ENCODE results near the gene CABYR. TPM values are rescaled to one million over a fixed set of nuclear protein-coding genes. Genes with fewer than 3 reads are reported as not detected.

CABYR gene
- polyA plus RNA-seq, 1 of the 3 experiments (the other 2 are of a cell fraction), result 15.2 TPM

DNA sequence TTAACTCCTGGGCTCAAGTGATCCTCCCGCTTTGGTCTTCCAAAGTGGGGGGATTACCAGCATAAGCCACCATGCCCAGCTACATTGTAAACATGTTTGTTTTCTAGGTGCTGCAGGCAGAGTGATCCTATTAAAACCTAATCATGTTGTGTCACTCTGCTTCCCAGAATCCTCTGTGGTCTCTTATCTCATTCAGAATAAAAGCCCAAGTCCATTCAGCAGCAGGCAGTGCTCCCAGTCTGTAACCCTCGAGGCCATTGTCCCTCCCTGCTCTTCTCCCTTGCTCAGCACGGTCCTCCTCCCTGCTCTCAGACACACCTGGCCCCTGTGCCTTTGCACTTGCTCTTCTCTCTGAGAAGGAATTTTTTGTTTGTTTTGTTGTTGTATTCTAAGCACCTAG, 11.1 kb upstream of the CABYR start:
- Histone ChIP-seq H3K27me3 (ENCODE audit: insufficient read depth) (no peaks in the 10 kb centered on the region), H3K4me3 (ENCODE audit: low read depth in 2 of 2, low read length in 1 of 2) (no peak overlapping the region), H3K79me2 (ENCODE audit: insufficient read depth) (no peaks in the 10 kb centered on the region), H3K4me2 (no peak overlapping the region), H2AFZ (ENCODE audit: low read depth) (no peak overlapping the region), H3K9ac (no peak overlapping the region), H3K4me1 (ENCODE audit: control insufficient read depth in 1 of 2, insufficient read depth in 2 of 2, low read depth in 1 of 2, low read length in 1 of 2) (no peaks in the 10 kb centered on the region), H3K27ac (ENCODE audit: low read depth in 2 of 2, low read length in 1 of 2) (no peak overlapping the region), H3K36me3 (replicated peaks in 1 of 2; ENCODE audit: control insufficient read depth in 1 of 2, insufficient read depth in 2 of 2, low read length in 1 of 2) (peaks cover 2 to 25% of the 10 kb centered on the region in 2 experiments), H3K9me2 (no peaks in the 10 kb centered on the region), H3K9me3 (no peaks in the 10 kb centered on the region), H3F3A (replicated peaks; ENCODE audit: insufficient read depth) (peaks cover 1% of the 10 kb centered on the region), H4K20me1 (ENCODE audit: insufficient read depth) (no peaks in the 10 kb centered on the region)
- POLR2A ChIA-PET, result no interaction called here
- DNase-seq, result no peak
- CTCF ChIA-PET, result interaction anchor here (0.7 to 1.5 kb wide), 4 partner anchors 8 to 209 kb away, joined by 3 to 4 read pairs (median 4); no protein-coding TSS in a partner anchor
- 69% methylated on average over 3 of the region's 3 CpGs for WGBS (ENCODE audit: low lambda C conversion rate)
- TF ChIP-seq FOXM1 (IDR thresholded peaks at IDR 0.05; ENCODE audit: low read depth) (no peak), GABPA (IDR thresholded peaks at IDR 0.05; ENCODE audit: low read depth) (no peak), RFX5 (IDR thresholded peaks at IDR 0.05; ENCODE audit: low read length) (no peak), SIN3A (IDR thresholded peaks at IDR 0.05; ENCODE audit: borderline replicate concordance, low read depth, low read length) (no peak), RXRA (IDR thresholded peaks at IDR 0.05; ENCODE audit: borderline replicate concordance, low read depth) (no peak), YY1 (IDR thresholded peaks at IDR 0.05; ENCODE audit: low read depth) (no peak), TAF1 (IDR thresholded peaks at IDR 0.05; ENCODE audit: borderline replicate concordance, low read depth, low read length) (no peak)
- TF ChIP-seq, protein P1, sequence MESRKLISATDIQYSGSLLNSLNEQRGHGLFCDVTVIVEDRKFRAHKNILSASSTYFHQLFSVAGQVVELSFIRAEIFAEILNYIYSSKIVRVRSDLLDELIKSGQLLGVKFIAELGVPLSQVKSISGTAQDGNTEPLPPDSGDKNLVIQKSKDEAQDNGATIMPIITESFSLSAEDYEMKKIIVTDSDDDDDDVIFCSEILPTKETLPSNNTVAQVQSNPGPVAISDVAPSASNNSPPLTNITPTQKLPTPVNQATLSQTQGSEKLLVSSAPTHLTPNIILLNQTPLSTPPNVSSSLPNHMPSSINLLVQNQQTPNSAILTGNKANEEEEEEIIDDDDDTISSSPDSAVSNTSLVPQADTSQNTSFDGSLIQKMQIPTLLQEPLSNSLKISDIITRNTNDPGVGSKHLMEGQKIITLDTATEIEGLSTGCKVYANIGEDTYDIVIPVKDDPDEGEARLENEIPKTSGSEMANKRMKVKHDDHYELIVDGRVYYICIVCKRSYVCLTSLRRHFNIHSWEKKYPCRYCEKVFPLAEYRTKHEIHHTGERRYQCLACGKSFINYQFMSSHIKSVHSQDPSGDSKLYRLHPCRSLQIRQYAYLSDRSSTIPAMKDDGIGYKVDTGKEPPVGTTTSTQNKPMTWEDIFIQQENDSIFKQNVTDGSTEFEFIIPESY (IDR thresholded peaks at IDR 0.05; ENCODE audit: borderline replicate concordance, low read depth), result no peak

DNA sequence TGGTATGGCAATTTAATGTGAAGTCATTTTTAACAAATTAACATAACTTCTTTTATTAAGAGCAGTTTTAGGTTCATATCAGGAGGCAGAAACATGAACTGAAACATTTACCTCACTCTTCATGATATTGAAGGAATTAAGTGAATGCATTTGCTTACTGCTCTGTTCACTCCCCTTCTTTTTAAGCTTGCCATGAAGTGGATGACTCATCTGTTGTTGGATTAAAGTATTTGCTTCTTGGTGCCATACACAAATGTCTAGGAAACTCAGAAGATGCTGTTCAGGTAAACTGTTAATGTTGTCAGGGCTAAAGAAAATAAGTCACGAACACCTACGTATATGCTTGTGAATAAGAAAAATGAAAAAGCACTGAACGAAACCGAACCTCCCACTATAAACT, 10.2 kb upstream of the CABYR start:
- peaks cover 12 to 32% of the 10 kb centered on the region in 2 experiments for H3K36me3 ChIP-seq (replicated peaks in 1 of 2; ENCODE audit: control insufficient read depth in 1 of 2, insufficient read depth in 2 of 2, low read length in 1 of 2)
- no peaks in the 10 kb centered on the region for H3K79me2 ChIP-seq (ENCODE audit: insufficient read depth)
- H3F3A ChIP-seq (replicated peaks; ENCODE audit: insufficient read depth), result peaks cover 7% of the 10 kb centered on the region
- TF ChIP-seq TCF12 (IDR thresholded peaks at IDR 0.05) (no peak), FOSL2 (IDR thresholded peaks at IDR 0.05; ENCODE audit: borderline replicate concordance, low read depth) (peak; percentile 20; the same call in 1 of the 2 replicates)
- WGBS (ENCODE audit: low lambda C conversion rate), result 99% methylated on average over 4 of the region's 4 CpGs
- H3K4me3 ChIP-seq (ENCODE audit: low read depth in 2 of 2, low read length in 1 of 2), result no peak overlapping the region
- CTCF ChIA-PET, result interaction anchor here (1.3 kb wide), 1 partner anchor 9 kb away, joined by 4 read pairs; no protein-coding TSS in a partner anchor
- H2AFZ ChIP-seq (ENCODE audit: low read depth), result no peak overlapping the region
- no peaks in the 10 kb centered on the region for H3K9me3 ChIP-seq
- no peak overlapping the region for H3K4me2 ChIP-seq
- POLR2A ChIA-PET, result no interaction called here
- H3K9ac ChIP-seq, result no peak overlapping the region
- H3K27me3 ChIP-seq (ENCODE audit: insufficient read depth), result no peaks in the 10 kb centered on the region
- no peaks in the 10 kb centered on the region for H3K9me2 ChIP-seq
- no peaks in the 10 kb centered on the region for H4K20me1 ChIP-seq (ENCODE audit: insufficient read depth)
- no peaks in the 10 kb centered on the region for H3K4me1 ChIP-seq (ENCODE audit: control insufficient read depth in 1 of 2, insufficient read depth in 2 of 2, low read depth in 1 of 2, low read length in 1 of 2)
- no peak overlapping the region for H3K27ac ChIP-seq (ENCODE audit: low read depth in 2 of 2, low read length in 1 of 2)
- no peak for DNase-seq

DNA sequence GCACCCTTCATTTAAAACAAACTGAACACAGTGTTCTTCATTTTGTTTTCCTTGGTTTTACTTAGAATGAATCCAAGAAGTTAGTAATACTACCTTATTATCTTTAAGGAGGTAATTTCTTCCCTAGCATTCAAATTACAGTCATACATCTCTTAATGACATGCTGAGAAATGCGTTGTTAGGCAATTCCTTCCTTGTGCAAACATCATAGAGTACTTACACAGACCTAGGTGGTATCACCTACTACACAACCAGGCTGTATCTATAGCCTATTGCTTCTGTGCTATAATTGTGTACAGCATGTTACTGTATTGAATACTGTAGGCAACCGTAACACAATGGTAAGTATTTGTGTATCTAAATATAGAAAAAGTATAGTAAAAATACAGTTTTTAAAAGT, 8.4 kb upstream of the CABYR start:
- no peaks in the 10 kb centered on the region for H4K20me1 ChIP-seq (ENCODE audit: insufficient read depth)
- no peak overlapping the region for H2AFZ ChIP-seq (ENCODE audit: low read depth)
- CTCF ChIA-PET, result no interaction called here
- peaks cover 14 to 29% of the 10 kb centered on the region in 2 experiments for H3K36me3 ChIP-seq (replicated peaks in 1 of 2; ENCODE audit: control insufficient read depth in 1 of 2, insufficient read depth in 2 of 2, low read length in 1 of 2)
- no peaks in the 10 kb centered on the region for H3K9me2 ChIP-seq
- POLR2A ChIA-PET, result no interaction called here
- H3K9me3 ChIP-seq, result no peaks in the 10 kb centered on the region
- no peak for DNase-seq
- 70% methylated on average over 2 of the region's 2 CpGs for WGBS (ENCODE audit: low lambda C conversion rate)
- no peak overlapping the region for H3K4me3 ChIP-seq (ENCODE audit: low read depth in 2 of 2, low read length in 1 of 2)
- H3F3A ChIP-seq (replicated peaks; ENCODE audit: insufficient read depth), result peaks cover 7% of the 10 kb centered on the region
- TF ChIP-seq YY1 (IDR thresholded peaks at IDR 0.05; ENCODE audit: low read depth), result no peak
- no peak for TF ChIP-seq RFX5 (IDR thresholded peaks at IDR 0.05; ENCODE audit: low read length)
- no peak for TF ChIP-seq EZH2phosphoT487 (IDR thresholded peaks at IDR 0.05; ENCODE audit: borderline replicate concordance, low read depth)
- no peak overlapping the region for H3K27ac ChIP-seq (ENCODE audit: low read depth in 2 of 2, low read length in 1 of 2)
- H3K4me1 ChIP-seq (ENCODE audit: control insufficient read depth in 1 of 2, insufficient read depth in 2 of 2, low read depth in 1 of 2, low read length in 1 of 2), result no peaks in the 10 kb centered on the region
- H3K9ac ChIP-seq, result no peak overlapping the region
- no peaks in the 10 kb centered on the region for H3K27me3 ChIP-seq (ENCODE audit: insufficient read depth)
- no peaks in the 10 kb centered on the region for H3K79me2 ChIP-seq (ENCODE audit: insufficient read depth)
- no peak overlapping the region for H3K4me2 ChIP-seq
